Activated B cell treated with CpG ODN at 0.5 μM for 24 hours (primary cell): ENCODE measurements around the gene CFAP61. TPM values are rescaled to one million over a fixed set of nuclear protein-coding genes. Genes with fewer than 3 reads are reported as not detected.

Experiments
- ATAC-seq: fragments of 200-7000 bp; cut with Tn5 transposase; one replicate; pipeline ENCODE4 v1.10.0; 2021; ENCODE audit warnings: low read depth, mild to moderate bottlenecking, moderate library complexity
- CTCF ChIA-PET: fragments of 350-600 bp; sonication (Branson Sonifier 250); formaldehyde crosslinking; loops from one replicate; lab custom pipeline; 2021; ENCODE audit warnings: antibody characterized with exemption; lab: Charles Lee
- POLR2A ChIA-PET: fragments of 350-600 bp; sonication (Branson Sonifier 250); formaldehyde crosslinking; loops from one replicate; lab custom pipeline; 2021; ENCODE audit warnings: antibody characterized with exemption; lab: Charles Lee
- DNase-seq: peaks from one replicate; pipeline ENCODE4 v3.0.0; 2022
- H3K27ac Mint-ChIP-seq: one replicate; pipeline ENCODE4 v1.8.0; 2020; ENCODE audit warnings: mixed read lengths
- H3K27me3 Mint-ChIP-seq: one replicate; pipeline ENCODE4 v1.8.0; 2021; ENCODE audit warnings: mixed read lengths
- H3K36me3 Mint-ChIP-seq: one replicate; pipeline ENCODE4 v1.8.0; 2021; ENCODE audit warnings: low read depth, mixed read lengths
- H3K4me1 Mint-ChIP-seq: one replicate; pipeline ENCODE4 v1.8.0; 2021; ENCODE audit warnings: mixed read lengths
- H3K4me3 Mint-ChIP-seq: one replicate; pipeline ENCODE4 v1.8.0; 2020; ENCODE audit warnings: mild to moderate bottlenecking, mixed read lengths
- H3K9me3 Mint-ChIP-seq: one replicate; pipeline ENCODE4 v1.8.0; 2020; ENCODE audit warnings: mixed read lengths
- CTCF ChIP-seq: fragments of 200-600 bp; IDR thresholded peaks from one replicate; pipeline ENCODE4 v1.8.0; 2022; ENCODE audit warnings: antibody characterized with exemption, mild to moderate bottlenecking
- intact Hi-C: fragments of 100-400 bp; cut with micrococcal nuclease; formaldehyde crosslinking; loops from one replicate; pipeline ENCODE4 v1.15.1; 2024
- total RNA-seq: library from RNA; stranded (reverse); gene quantifications from 2 replicates; pipeline ENCODE4 v1.2.3, GENCODE V29; 2022

CFAP61 gene
- total RNA-seq, 1 donor from 2014 or later = not detected

GRCh38 chr20:20398123-20398522 is 345.8 kb downstream of the CFAP61 start:
- no peaks in the 10 kb centered on the region for H3K4me1 Mint-ChIP-seq
- intact Hi-C loops = no loop called here
- H3K9me3 Mint-ChIP-seq = no peaks in the 10 kb centered on the region
- TF ChIP-seq CTCF = no peak
- POLR2A ChIA-PET = no interaction called here
- DNase-seq (no peak), ATAC-seq (no peak)
- peaks cover 22% of the 10 kb centered on the region for H3K36me3 Mint-ChIP-seq
- no peaks in the 10 kb centered on the region for H3K27me3 Mint-ChIP-seq
- CTCF ChIA-PET = no interaction called here
- no peak overlapping the region for H3K4me3 Mint-ChIP-seq
- no peak overlapping the region for H3K27ac Mint-ChIP-seq

- POLR2A ChIA-PET = no interaction called here
- TF ChIP-seq CTCF = no peak
- H3K36me3 Mint-ChIP-seq = peaks cover 19% of the 10 kb centered on the region
- intact Hi-C loops = no loop called here
- H3K4me3 Mint-ChIP-seq = no peak overlapping the region
- no peak overlapping the region for H3K27ac Mint-ChIP-seq
- DNase-seq (no peak), ATAC-seq (no peak)
- H3K9me3 Mint-ChIP-seq = no peaks in the 10 kb centered on the region
- H3K27me3 Mint-ChIP-seq = no peaks in the 10 kb centered on the region
- CTCF ChIA-PET = no interaction called here
- no peaks in the 10 kb centered on the region for H3K4me1 Mint-ChIP-seq
Measured at GRCh38 chr20:20399531-20400500, 347.5 kb downstream of the CFAP61 start.

GRCh38 chr20:20401991-20402390 is 349.7 kb downstream of the CFAP61 start:
- no peak for DNase-seq
- Mint-ChIP-seq H3K27me3 (no peaks in the 10 kb centered on the region), H3K4me3 (no peak overlapping the region), H3K9me3 (no peaks in the 10 kb centered on the region), H3K27ac (no peak overlapping the region), H3K36me3 (peaks cover 12% of the 10 kb centered on the region), H3K4me1 (no peaks in the 10 kb centered on the region)
- intact Hi-C loops = no loop called here
- no peak for ATAC-seq
- CTCF ChIA-PET = no interaction called here
- POLR2A ChIA-PET = interaction anchor here (0.6 kb wide), 1 partner anchor 71 kb away, joined by 3 read pairs; no protein-coding TSS in a partner anchor
- no peak for TF ChIP-seq CTCF

- no peaks in the 10 kb centered on the region for H3K9me3 Mint-ChIP-seq
- no peaks in the 10 kb centered on the region for H3K4me1 Mint-ChIP-seq
Measured at GRCh38 chr20:20404633-20405032, 352.3 kb downstream of the CFAP61 start.

More at GRCh38 chr20:20404633-20405032, 352.3 kb downstream of the CFAP61 start:
- intact Hi-C loops = no loop called here
- peaks cover 9% of the 10 kb centered on the region for H3K36me3 Mint-ChIP-seq
- ATAC-seq (no peak), DNase-seq (no peak)
- no peaks in the 10 kb centered on the region for H3K27me3 Mint-ChIP-seq
- POLR2A ChIA-PET = no interaction called here
- CTCF ChIA-PET = no interaction called here
- no peak overlapping the region for H3K27ac Mint-ChIP-seq
- no peak for TF ChIP-seq CTCF
- no peak overlapping the region for H3K4me3 Mint-ChIP-seq
